Thyroid gland (tissue), 4 donors: ENCODE data around the gene HMCN2.

Source experiments
- CTCF ChIP-seq, 6 experiments: fragments of 200-600 bp in 3 of 6; fragments of 450-650 bp in 3 of 6; sonication (generic) in 3 of 6; IDR thresholded peaks; one replicate each; pipeline ENCODE4 v1.5.1; 2016 to 2019; ENCODE audit warnings: antibody characterized with exemption in 6 of 6, mild to moderate bottlenecking in 2 of 6, inconsistent platforms in 1 of 6, moderate library complexity in 1 of 6
- POLR2A ChIP-seq, 2 donors: fragments of 450-650 bp; IDR thresholded peaks; one replicate each; pipeline ENCODE4 v1.6.1; 2017; ENCODE audit warnings: antibody characterized with exemption in 2 of 2, mild to moderate bottlenecking in 2 of 2, moderate library complexity in 1 of 2

DNA sequence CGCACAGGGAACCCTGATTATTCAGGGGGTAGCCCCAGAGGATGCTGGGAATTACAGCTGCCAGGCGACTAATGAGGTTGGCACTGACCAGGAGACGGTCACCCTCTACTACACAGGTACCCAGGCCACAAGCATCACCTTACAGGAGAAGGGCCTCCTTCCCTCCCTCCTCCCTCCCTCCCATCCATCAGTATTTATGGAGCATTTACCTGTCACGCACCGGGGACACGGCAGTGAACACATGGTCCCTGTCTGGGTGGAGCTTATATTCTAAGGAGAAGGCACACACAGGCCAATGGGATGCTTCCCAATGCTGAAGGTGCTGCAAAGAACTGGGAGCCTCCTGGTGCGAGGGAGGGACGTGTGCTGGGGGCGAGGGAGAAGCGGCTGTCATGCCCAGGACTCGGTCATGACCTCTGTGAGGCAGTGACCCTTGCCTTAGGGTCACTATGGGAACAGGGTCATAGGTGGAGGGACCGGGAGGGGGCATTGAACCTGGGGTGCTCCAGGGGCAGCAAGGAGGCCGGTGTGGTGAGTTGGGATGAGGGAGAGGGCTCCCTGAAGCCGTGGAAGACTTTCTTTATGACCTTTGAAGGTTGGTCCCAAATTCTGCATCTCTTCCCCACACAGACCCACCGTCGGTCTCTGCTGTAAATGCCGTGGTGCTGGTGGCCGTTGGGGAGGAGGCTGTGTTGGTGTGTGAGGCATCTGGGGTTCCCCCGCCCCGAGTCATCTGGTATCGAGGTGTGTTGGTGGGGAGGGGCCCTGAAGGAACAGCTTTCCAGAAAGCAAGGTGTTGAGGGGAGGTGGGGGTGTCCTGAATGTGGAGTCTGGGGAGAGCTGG lies 41.5 kb downstream of the HMCN2 start:
- no peak for TF ChIP-seq POLR2A (IDR thresholded peaks at IDR 0.05)
- no peak for TF ChIP-seq CTCF (IDR thresholded peaks at IDR 0.05)
